H1 (cell line): Measurements from ENCODE around the gene GNB1L. TPM values are rescaled to one million over a fixed set of nuclear protein-coding genes. Genes with fewer than 3 reads are reported as not detected.
A peak's percentile ranks its signal among the peaks of the same experiment; 100 is the strongest.

Experiments
- ASH2L ChIP-seq: fragments of 200-600, 300-600 bp; sonication (generic); IDR thresholded peaks from one replicate; pipeline ENCODE4 v1.7.1; 2017; ENCODE audit warnings: low read length
- CEBPB ChIP-seq: IDR thresholded peaks from 2 replicates; pipeline ENCODE4 v1.6.1; 2012; ENCODE audit warnings: low read depth, low read length
- CREB1 ChIP-seq: IDR thresholded peaks from 2 replicates; pipeline ENCODE4 v1.6.1; 2012; ENCODE audit warnings: inconsistent platforms
- CTCF ChIP-seq, 3 experiments: IDR thresholded peaks; 1 replicate in 2 of 3; 2 replicates in 1 of 3; pipeline versions ENCODE4 v1.5.1 to v1.6.1; 2011; ENCODE audit warnings: low read length in 3 of 3, mild to moderate bottlenecking in 3 of 3, inconsistent platforms in 2 of 3, low read depth in 1 of 3, moderate library complexity in 1 of 3; ENCODE audit not compliant: insufficient read depth in 1 of 3; ENCODE audit errors: control extremely low read depth in 1 of 3
- EZH2 ChIP-seq: fragments of 200-600 bp; sonication (generic); IDR thresholded peaks from 2 replicates; pipeline ENCODE4 v1.7.1; 2012; ENCODE audit warnings: low read depth, mild to moderate bottlenecking, moderate library complexity, low read length, inconsistent platforms; ENCODE audit not compliant: severe bottlenecking
- HDAC6 ChIP-seq: IDR thresholded peaks from one replicate; pipeline ENCODE4 v1.7.1; 2012; ENCODE audit warnings: low read depth, mild to moderate bottlenecking, inconsistent platforms, low read length, moderate library complexity
- KDM5A ChIP-seq: fragments of 200-600 bp; IDR thresholded peaks from 2 replicates; pipeline ENCODE4 v1.7.1; 2012; ENCODE audit warnings: mild to moderate bottlenecking, low read length, inconsistent platforms, mixed read lengths
- NANOG ChIP-seq: IDR thresholded peaks from 2 replicates; pipeline ENCODE4 v1.6.1; 2011; ENCODE audit warnings: low read length, low read depth, mild to moderate bottlenecking, inconsistent platforms; ENCODE audit not compliant: insufficient read depth, poor library complexity, severe bottlenecking
- NRF1 ChIP-seq: IDR thresholded peaks from 2 replicates; pipeline ENCODE4 v1.6.1; 2011; ENCODE audit warnings: mild to moderate bottlenecking, low read depth, low read length, improper control_type of control experiment
- POLR2A ChIP-seq, 2 experiments: IDR thresholded peaks; 1 replicate in 1 of 2; 2 replicates in 1 of 2; pipeline ENCODE4 v1.6.1; 2011; ENCODE audit warnings: low read depth in 2 of 2, low read length in 2 of 2, mild to moderate bottlenecking in 2 of 2; ENCODE audit errors: control extremely low read depth in 1 of 2
- POU5F1 ChIP-seq: IDR thresholded peaks from 2 replicates; pipeline ENCODE4 v1.6.1; 2011; ENCODE audit warnings: low read depth, mild to moderate bottlenecking, low read length, moderate library complexity
- RBBP5 ChIP-seq: IDR thresholded peaks from 2 replicates; pipeline ENCODE4 v1.7.1; 2012; ENCODE audit warnings: low read depth, mild to moderate bottlenecking, inconsistent platforms, low read length, moderate library complexity, borderline replicate concordance
- RNF2 ChIP-seq: fragments of 200-900, 300-1000 bp; sonication (generic); IDR thresholded peaks from 2 replicates; pipeline ENCODE4 v1.7.1; 2016; ENCODE audit warnings: borderline replicate concordance, low read depth, mild to moderate bottlenecking, antibody characterized with exemption, low read length; ENCODE audit not compliant: poor library complexity, severe bottlenecking; ENCODE audit errors: missing control alignments
- SAP30 ChIP-seq: fragments of 300-600 bp; sonication (generic); IDR thresholded peaks from 2 replicates; pipeline ENCODE4 v1.7.1; 2012; ENCODE audit warnings: low read length, moderate library complexity, mild to moderate bottlenecking, inconsistent platforms; ENCODE audit not compliant: insufficient read depth, insufficient replicate concordance
- SUZ12 ChIP-seq: fragments of 200-600 bp; sonication (generic); IDR thresholded peaks from 2 replicates; pipeline ENCODE4 v1.6.1; 2012; ENCODE audit warnings: mild to moderate bottlenecking, inconsistent platforms, low read length, moderate library complexity, mixed read lengths
- TBP ChIP-seq: IDR thresholded peaks from 2 replicates; pipeline ENCODE4 v1.6.1; 2011; ENCODE audit warnings: low read depth, low read length, improper control_type of control experiment
- polyA plus RNA-seq, 7 experiments: library from polyadenylated mRNA; depleted of rRNA in 3 of 7; stranded (reverse) in 5 of 7; unstranded in 2 of 7; fragments of >200 nt in 5 of 7; fragments of 200-250 nt in 2 of 7; gene quantifications; 1 replicate in 5 of 7; 2 replicates in 1 of 7; 4 replicates in 1 of 7; pipeline versions ENCODE4 v1.2.1 to v1.2.3, GENCODE V29; 2011 to 2013; ENCODE audit warnings: missing spikeins in 2 of 7, mixed read lengths in 2 of 7
- total RNA-seq: library from RNA; stranded (reverse); fragmentation: NEBNext Ultra II Directional; extraction: Animal tissue kit (Norgen Biotek cat#: 25700); gene quantifications from 2 replicates; pipeline ENCODE4 v1.2.1, GENCODE V29; 2021

Gene GNB1L
- total and polyA plus RNA-seq, 2 of the 8 experiments (the other 6 are each of a cell fraction or from before 2014, with no cell fraction given), result 14.0 to 15.6 TPM

GRCh38 chr22:19854778-19855503 lies at the start of gene GNB1L, which contains the start of gene RTL10 (continued):
- TF ChIP-seq POLR2A (IDR thresholded peaks at IDR 0.05; ENCODE audit: control extremely low read depth in 1 of 2, low read depth in 2 of 2, low read length in 2 of 2) (peak; percentile 96 to 97), CEBPB (no peak), NANOG (no peak), HDAC6 (no peak), KDM5A (no peak), RNF2 (no peak), RBBP5 (peak; percentile 82), SAP30 (no peak), NRF1 (peak; percentile 81), SUZ12 (no peak), TBP (peak; percentile 88), EZH2 (no peak), CREB1 (0 out of 2 replicates have a peak, but pooled peaks have one; percentile 8), CTCF (IDR thresholded peaks at IDR 0.05; ENCODE audit: control extremely low read depth in 1 of 3, insufficient read depth in 1 of 3, low read depth in 1 of 3, low read length in 3 of 3) (peak in 1 of 3 experiments; percentile 14; a peak in 1 of 4 replicates), POU5F1 (no peak), ASH2L (peak; percentile 62)
